H9 (cell line): ENCODE data around the gene SGIP1. TPM values are rescaled to one million over a fixed set of nuclear protein-coding genes. Genes with fewer than 3 reads are reported as not detected.

ENCODE experiments used
- DNase-seq: peaks from one replicate; pipeline ENCODE4 v3.0.0-alpha.2; 2017
- H2AFZ ChIP-seq: one replicate; pipeline ENCODE4 v1.6.1; 2013; ENCODE audit warnings: mild to moderate bottlenecking, low read length, control low read depth, moderate library complexity
- H2AK5ac ChIP-seq: 2 replicates; pipeline ENCODE4 v1.6.1; 2013; ENCODE audit warnings: low read length, control low read depth, mixed read lengths; ENCODE audit not compliant: insufficient read length
- H2BK120ac ChIP-seq: one replicate; pipeline ENCODE4 v1.6.1; 2013; ENCODE audit warnings: low read depth, mild to moderate bottlenecking, low read length, control low read depth, inconsistent platforms; ENCODE audit not compliant: poor library complexity, severe bottlenecking
- H2BK12ac ChIP-seq: 2 replicates; pipeline ENCODE4 v1.6.1; 2013; ENCODE audit warnings: low read length, control low read depth, mixed read lengths, low read depth; ENCODE audit not compliant: insufficient read length
- H2BK15ac ChIP-seq: 2 replicates; pipeline ENCODE4 v1.6.1; 2013; ENCODE audit warnings: low read depth, low read length, control low read depth
- H2BK20ac ChIP-seq: one replicate; pipeline ENCODE4 v1.6.1; 2013; ENCODE audit warnings: low read depth, mild to moderate bottlenecking, low read length, control low read depth, inconsistent platforms; ENCODE audit not compliant: poor library complexity, severe bottlenecking
- H2BK5ac ChIP-seq: 2 replicates; pipeline ENCODE4 v1.6.1; 2013; ENCODE audit warnings: low read length, control low read depth, mixed read lengths; ENCODE audit not compliant: insufficient read length
- H3K14ac ChIP-seq: 2 replicates; pipeline ENCODE4 v1.6.1; 2013; ENCODE audit warnings: low read length, control low read depth; ENCODE audit not compliant: insufficient read depth
- H3K18ac ChIP-seq: 2 replicates; pipeline ENCODE4 v1.6.1; 2013; ENCODE audit warnings: low read depth, mild to moderate bottlenecking, mixed read lengths, low read length, control low read depth; ENCODE audit not compliant: insufficient read length
- H3K23ac ChIP-seq: 2 replicates; pipeline ENCODE4 v1.6.1; 2013; ENCODE audit warnings: low read length, control low read depth, mixed read lengths, low read depth; ENCODE audit not compliant: insufficient read length
- H3K23me2 ChIP-seq: 2 replicates; pipeline ENCODE4 v1.6.1; 2013; ENCODE audit warnings: low read depth, mild to moderate bottlenecking, mixed read lengths, low read length, control low read depth; ENCODE audit not compliant: insufficient read length, poor library complexity, severe bottlenecking
- H3K27ac ChIP-seq: 2 replicates; pipeline ENCODE4 v1.5.1; 2013; ENCODE audit warnings: low read length, control low read depth, mixed read lengths, low read depth; ENCODE audit not compliant: insufficient read length
- H3K27me3 ChIP-seq: 2 replicates; pipeline ENCODE4 v1.6.1; 2013; ENCODE audit warnings: low read length, control low read depth, inconsistent platforms; ENCODE audit not compliant: insufficient read depth
- H3K4ac ChIP-seq: 2 replicates; pipeline ENCODE4 v1.6.1; 2013; ENCODE audit warnings: low read depth, mild to moderate bottlenecking, control low read depth, inconsistent platforms, low read length, moderate library complexity
- H3K4me1 ChIP-seq: 2 replicates; pipeline ENCODE4 v1.6.1; 2013; ENCODE audit warnings: low read length, control low read depth, inconsistent platforms; ENCODE audit not compliant: insufficient read depth
- H3K4me2 ChIP-seq: 2 replicates; pipeline ENCODE4 v1.6.1; 2013; ENCODE audit warnings: low read length, control low read depth, mixed read lengths; ENCODE audit not compliant: insufficient read length, insufficient read depth
- H3K56ac ChIP-seq: 2 replicates; pipeline ENCODE4 v1.6.1; 2013; ENCODE audit warnings: low read depth, mild to moderate bottlenecking, mixed read lengths, low read length, control low read depth; ENCODE audit not compliant: insufficient read length
- H3K79me1 ChIP-seq: 2 replicates; pipeline ENCODE4 v1.6.1; 2013; ENCODE audit warnings: low read depth, mild to moderate bottlenecking, moderate library complexity, low read length, control low read depth, inconsistent platforms; ENCODE audit not compliant: insufficient read depth, poor library complexity, severe bottlenecking
- H3K79me2 ChIP-seq: 2 replicates; pipeline ENCODE4 v1.6.1; 2013; ENCODE audit warnings: low read length, control low read depth, inconsistent platforms; ENCODE audit not compliant: insufficient read depth
- H3K9ac ChIP-seq: 2 replicates; pipeline ENCODE4 v1.6.1; 2013; ENCODE audit warnings: low read length, control low read depth, mixed read lengths; ENCODE audit not compliant: insufficient read length; ENCODE audit errors: extremely low read depth
- H3K9me3 ChIP-seq: one replicate; pipeline ENCODE4 v1.6.1; 2013; ENCODE audit warnings: low read depth, low read length, inconsistent platforms; ENCODE audit not compliant: control insufficient read depth
- H3T11ph ChIP-seq: one replicate; pipeline ENCODE4 v1.6.1; 2013; ENCODE audit warnings: mild to moderate bottlenecking, low read length, control low read depth, inconsistent platforms
- H4K20me1 ChIP-seq: one replicate; pipeline ENCODE4 v1.6.1; 2013; ENCODE audit not compliant: control insufficient read depth, insufficient read length, insufficient read depth
- H4K5ac ChIP-seq: 2 replicates; pipeline ENCODE4 v1.6.1; 2013; ENCODE audit warnings: low read depth, mild to moderate bottlenecking, mixed read lengths, low read length, control low read depth; ENCODE audit not compliant: insufficient read length
- H4K8ac ChIP-seq: replicated peaks from 2 replicates; pipeline ENCODE4 v1.6.1; 2013; ENCODE audit warnings: low read length, control low read depth, mixed read lengths, low read depth; ENCODE audit not compliant: insufficient read length
- H4K91ac ChIP-seq: 2 replicates; pipeline ENCODE4 v1.6.1; 2013; ENCODE audit warnings: low read depth, mild to moderate bottlenecking, moderate library complexity, mixed read lengths, low read length, control low read depth; ENCODE audit not compliant: insufficient read length
- H3K27ac Mint-ChIP-seq, 3 experiments: 2 replicates in 2 of 3; 3 replicates in 1 of 3; pipeline ENCODE4 v1.8.0; 2020 to 2021; ENCODE audit warnings: mixed read lengths in 3 of 3, mild to moderate bottlenecking in 1 of 3, moderate library complexity in 1 of 3
- H3K27me3 Mint-ChIP-seq: 2 replicates; pipeline ENCODE4 v1.8.0; 2021; ENCODE audit warnings: low read depth, mild to moderate bottlenecking, moderate library complexity, mixed read lengths
- H3K36me3 Mint-ChIP-seq, 3 experiments: 2 replicates in 2 of 3; 3 replicates in 1 of 3; pipeline ENCODE4 v1.8.0; 2020 to 2021; ENCODE audit warnings: low read depth in 3 of 3, mixed read lengths in 3 of 3; ENCODE audit not compliant: insufficient read depth in 1 of 3
- H3K4me1 Mint-ChIP-seq, 2 experiments: 2 replicates each; pipeline ENCODE4 v1.8.0; 2020; ENCODE audit warnings: mixed read lengths in 2 of 2
- H3K4me3 Mint-ChIP-seq, 2 experiments: 2 replicates in 1 of 2; 3 replicates in 1 of 2; pipeline ENCODE4 v1.8.0; 2020 to 2021; ENCODE audit warnings: mild to moderate bottlenecking in 2 of 2, mixed read lengths in 2 of 2, moderate library complexity in 1 of 2
- H3K9me3 Mint-ChIP-seq, 2 experiments: 2 replicates in 1 of 2; 3 replicates in 1 of 2; pipeline ENCODE4 v1.8.0; 2020; ENCODE audit warnings: mild to moderate bottlenecking in 2 of 2, mixed read lengths in 2 of 2, moderate library complexity in 1 of 2
- CTCF ChIP-seq: fragments of 200-600 bp; sonication (generic); conservative IDR thresholded peaks from 3 replicates; pipeline ENCODE4 v1.8.0; 2021; ENCODE audit warnings: antibody characterized with exemption, mild to moderate bottlenecking
- WGBS: extraction: QIAGEN DNeasy Blood & Tissue Kit; methylation state at CpG from one replicate; pipeline ENCODE4 v1.1.7; 2013; ENCODE audit warnings: missing lambda C conversion rate, low lambda C conversion rate, mixed read lengths; ENCODE audit not compliant: insufficient read length; ENCODE audit errors: extremely low coverage; 5-methylcytosine and 5-hydroxymethylcytosine counted together
- total RNA-seq: library from RNA; stranded (reverse); gene quantifications from 2 replicates; pipeline ENCODE4 v1.2.1, GENCODE V29; 2021

Gene SGIP1
- total RNA-seq, 1 experiment from 2014 or later, result 1.5 TPM

- no CpG with 5 or more reads among the region's 2 CpGs for WGBS
- Histone ChIP-seq H3K79me1 (no peaks in the 10 kb centered on the region), H2BK20ac (no peak overlapping the region), H3K56ac (no peak overlapping the region), H4K5ac (no peak overlapping the region), H3K27ac (no peak overlapping the region), H2AK5ac (no peak overlapping the region), H4K8ac (no peak overlapping the region), H2BK120ac (no peak overlapping the region), H3K18ac (no peak overlapping the region), H3K9ac (no peak overlapping the region), H3K27me3 (no peaks in the 10 kb centered on the region), H3K14ac (no peak overlapping the region), H2BK5ac (no peak overlapping the region), H4K91ac (no peak overlapping the region), H3K23ac (no peak overlapping the region), H2BK15ac (no peak overlapping the region), H3K9me3 (no peaks in the 10 kb centered on the region), H2BK12ac (no peak overlapping the region), H3K4me1 (peaks cover 3% of the 10 kb centered on the region; the same call in 1 of the 2 replicates), H3T11ph (no peak overlapping the region), H3K4me2 (no peak overlapping the region), H3K23me2 (no peaks in the 10 kb centered on the region), H3K79me2 (no peaks in the 10 kb centered on the region), H2AFZ (no peak overlapping the region), H4K20me1 (no peaks in the 10 kb centered on the region), H3K4ac (no peak overlapping the region)
- H3K4me1 Mint-ChIP-seq, result peaks cover 13 to 14% of the 10 kb centered on the region in 2 experiments
- peaks cover 0 to 5% of the 10 kb centered on the region in 2 experiments; a peak in 2 of 5 replicates for H3K9me3 Mint-ChIP-seq
- no peaks in the 10 kb centered on the region for H3K36me3 Mint-ChIP-seq
- TF ChIP-seq CTCF, result no peak
- peak; percentile 50 for DNase-seq
- H3K27me3 Mint-ChIP-seq, result peaks cover 7% of the 10 kb centered on the region
- peak overlapping the region in 2 of 3 experiments; percentile 82 to 92; a peak in 5 of 7 replicates for H3K27ac Mint-ChIP-seq
- no peak overlapping the region for H3K4me3 Mint-ChIP-seq
Observed at GRCh38 chr1:66730462-66730861, 196.5 kb downstream of the SGIP1 start.
